Activated CD4-positive, alpha-beta memory T cell treated with anti-CD3 and anti-CD28 coated beads for 36 hours (primary cell): Measurements from ENCODE around the gene TMEM60. TPM values are rescaled to one million over a fixed set of nuclear protein-coding genes. Genes with fewer than 3 reads are reported as not detected.
"Not testable (repeated sequence)": the region's sequence is repeated elsewhere in the genome, so short reads cannot be mapped to it uniquely, and the experiment has no call there.

Experiments used
- CTCF ChIA-PET: fragments of 350-600 bp; sonication (Branson Sonifier 250); formaldehyde crosslinking; loops from one replicate; lab custom pipeline; 2021; ENCODE audit warnings: antibody characterized with exemption, inconsistent platforms; lab: Charles Lee
- POLR2A ChIA-PET: fragments of 350-600 bp; sonication (Branson Sonifier 250); formaldehyde crosslinking; loops from one replicate; lab custom pipeline; 2021; ENCODE audit warnings: antibody characterized with exemption; lab: Charles Lee
- DNase-seq: peaks from one replicate; pipeline ENCODE4 v3.0.0-alpha.2; 2020
- H3K27ac Mint-ChIP-seq: one replicate; pipeline ENCODE4 v1.8.0; 2021; ENCODE audit warnings: mixed read lengths
- H3K27me3 Mint-ChIP-seq: one replicate; pipeline ENCODE4 v1.8.0; 2021; ENCODE audit warnings: mixed read lengths
- H3K36me3 Mint-ChIP-seq: one replicate; pipeline ENCODE4 v1.8.0; 2021; ENCODE audit warnings: mixed read lengths
- H3K4me1 Mint-ChIP-seq: one replicate; pipeline ENCODE4 v1.8.0; 2021; ENCODE audit warnings: low read depth, mixed read lengths
- H3K4me3 Mint-ChIP-seq: one replicate; pipeline ENCODE4 v1.8.0; 2021; ENCODE audit warnings: mild to moderate bottlenecking, mixed read lengths
- H3K9me3 Mint-ChIP-seq: one replicate; pipeline ENCODE4 v1.8.0; 2021; ENCODE audit warnings: mixed read lengths
- intact Hi-C: fragments of 100-400 bp; cut with micrococcal nuclease; formaldehyde crosslinking; loops from one replicate; pipeline ENCODE4 v1.15.1; 2023
- total RNA-seq, 2 experiments: library from RNA; stranded (reverse); gene quantifications; one replicate each; pipeline ENCODE4 v1.2.3, GENCODE V29; 2021

The TMEM60 gene
- total RNA-seq, 2 experiments from 2014 or later: 14.2 to 15.5 TPM

DNA sequence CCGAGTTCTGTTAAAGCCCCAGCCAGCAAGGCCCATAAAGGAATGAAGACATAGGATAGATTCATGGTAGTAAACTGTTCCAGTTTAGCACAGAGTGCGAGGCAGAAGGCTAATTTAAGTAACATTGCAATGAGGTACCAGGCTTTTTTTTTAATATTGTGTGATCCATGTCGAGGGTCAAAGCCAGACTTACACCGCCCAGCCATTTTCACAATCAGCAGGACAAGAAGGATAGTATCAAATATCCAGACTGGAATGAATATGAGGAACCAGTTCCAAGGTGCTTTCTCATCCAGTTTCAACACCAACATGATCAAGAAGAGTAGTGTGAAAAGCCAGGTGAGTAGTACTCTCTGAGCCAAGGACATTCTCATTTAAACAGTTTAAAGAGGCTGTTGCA is 4.2 kb downstream of the TMEM60 start:
- Mint-ChIP-seq H3K4me3 (no peak overlapping the region), H3K36me3 (peaks cover 11% of the 10 kb centered on the region), H3K9me3 (no peaks in the 10 kb centered on the region), H3K27me3 (no peaks in the 10 kb centered on the region), H3K4me1 (peaks cover 30% of the 10 kb centered on the region), H3K27ac (no peak overlapping the region)
- no peak for DNase-seq
- ChIA-PET CTCF (no interaction called here), POLR2A (no interaction called here)
- intact Hi-C loops: no loop called here

DNA sequence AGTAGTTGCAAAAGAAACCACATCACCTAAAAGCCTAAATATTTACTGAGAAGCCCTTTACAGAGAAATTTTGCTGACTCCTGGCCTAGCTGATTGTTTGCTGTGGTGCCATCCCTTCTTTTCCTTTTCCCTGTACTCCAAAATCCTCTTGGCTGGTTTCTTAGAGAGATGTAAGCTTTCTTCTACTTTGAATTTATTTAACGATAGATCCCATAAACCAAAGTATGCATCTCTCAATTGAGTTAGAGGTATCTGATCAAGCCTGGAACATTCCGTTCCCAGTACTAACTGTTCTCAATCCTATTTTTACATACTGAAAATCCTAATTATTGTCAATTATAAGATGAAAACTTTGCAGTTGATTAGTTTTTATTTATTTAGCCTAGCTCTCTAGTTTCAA is 6.3 kb downstream of the TMEM60 start:
- Mint-ChIP-seq H3K27me3 (no peaks in the 10 kb centered on the region), H3K4me1 (peaks cover 26% of the 10 kb centered on the region), H3K36me3 (peaks cover 6% of the 10 kb centered on the region), H3K27ac (no peak overlapping the region), H3K4me3 (no peak overlapping the region), H3K9me3 (no peaks in the 10 kb centered on the region)
- ChIA-PET POLR2A (no interaction called here), CTCF (interaction anchor here (1.5 kb wide), 1 partner anchor 140 kb away, joined by 7 read pairs; no protein-coding TSS in a partner anchor)
- intact Hi-C loops: no loop called here
- no peak for DNase-seq

DNA sequence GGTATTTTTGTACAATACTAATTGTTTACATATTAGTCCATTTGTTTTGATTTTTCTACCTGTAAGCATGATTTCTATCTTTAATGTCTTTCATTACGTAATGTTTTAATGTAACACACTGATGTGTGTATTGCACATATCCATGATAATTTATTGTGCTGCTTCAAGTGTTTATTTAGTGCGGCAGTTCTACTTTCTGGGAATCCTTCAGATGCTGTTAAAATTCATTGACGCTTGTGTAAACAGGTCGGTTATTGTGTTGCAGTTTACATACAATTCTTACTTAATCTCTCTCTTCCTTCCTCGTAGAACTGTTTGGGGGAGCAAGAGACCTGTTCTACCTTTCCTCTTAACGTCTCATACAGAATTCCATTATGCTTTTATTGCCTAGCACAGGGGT is 6.9 kb downstream of the TMEM60 start:
- H3K4me3 Mint-ChIP-seq: no peak overlapping the region
- no peak overlapping the region for H3K27ac Mint-ChIP-seq

DNA sequence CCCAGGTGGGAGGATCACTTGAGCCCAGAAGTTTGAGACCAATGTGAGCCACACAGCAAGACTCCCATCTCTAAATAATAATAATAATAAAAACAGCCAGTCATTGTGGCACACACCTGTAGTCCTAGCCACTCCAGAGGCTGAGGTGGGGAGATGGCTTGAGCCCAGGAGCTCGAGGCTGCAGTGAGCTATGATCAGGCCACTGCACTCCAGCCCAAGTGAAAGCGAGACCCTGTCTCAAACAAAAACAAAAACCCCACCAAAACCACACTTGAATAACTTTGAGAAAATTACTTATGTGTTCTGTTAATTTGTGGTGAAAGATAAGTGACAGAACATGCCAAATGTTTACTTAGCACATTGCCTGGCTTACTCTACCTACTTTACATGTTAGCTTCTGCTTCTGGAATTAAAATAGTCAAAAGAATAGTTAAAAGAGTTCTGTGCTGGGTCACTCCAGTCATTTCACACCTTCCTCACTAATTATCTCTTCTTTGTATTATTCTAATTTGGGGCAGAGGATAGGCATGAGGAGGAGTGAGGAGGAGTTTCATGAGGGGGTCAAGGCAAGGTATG is 9.8 kb downstream of the TMEM60 start:
- Mint-ChIP-seq H3K4me1 (peaks cover 4% of the 10 kb centered on the region), H3K9me3 (peaks cover 4% of the 10 kb centered on the region), H3K4me3 (no peak overlapping the region), H3K27me3 (no peaks in the 10 kb centered on the region), H3K36me3 (peaks cover 11% of the 10 kb centered on the region), H3K27ac (no peak overlapping the region)
- ChIA-PET CTCF (no interaction called here), POLR2A (no interaction called here)
- no peak for DNase-seq
- intact Hi-C loops: no loop called here

More for the DNA sequence above, 6.9 kb downstream of the TMEM60 start:
- DNase-seq: no peak
- intact Hi-C loops: no loop called here
- no peaks in the 10 kb centered on the region for H3K9me3 Mint-ChIP-seq
- peaks cover 20% of the 10 kb centered on the region for H3K4me1 Mint-ChIP-seq
- H3K27me3 Mint-ChIP-seq: no peaks in the 10 kb centered on the region
- ChIA-PET CTCF (interaction anchor here (1.5 kb wide), 1 partner anchor 140 kb away, joined by 7 read pairs; no protein-coding TSS in a partner anchor), POLR2A (no interaction called here)
- peaks cover 6% of the 10 kb centered on the region for H3K36me3 Mint-ChIP-seq

DNA sequence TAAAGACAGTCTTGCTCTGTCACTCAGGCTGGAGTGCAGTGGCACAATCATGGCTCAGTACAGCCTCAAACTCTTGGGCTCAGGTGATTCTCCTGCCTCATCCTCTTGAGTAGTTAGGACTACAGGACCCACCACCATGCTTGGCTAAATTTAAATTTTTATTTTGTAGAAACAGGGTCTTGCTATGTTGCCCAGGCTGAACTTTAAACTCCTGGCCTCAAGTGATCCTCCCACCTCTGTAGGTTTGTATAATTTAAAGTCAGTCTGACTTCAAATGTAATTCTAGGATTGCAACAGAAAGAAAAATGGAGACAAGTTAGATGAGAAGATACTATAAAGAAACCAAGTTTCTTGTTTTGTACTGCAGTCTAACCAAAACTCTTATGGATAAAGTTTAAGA is 11.5 kb downstream of the TMEM60 start:
- peaks cover 4% of the 10 kb centered on the region for H3K9me3 Mint-ChIP-seq
- CTCF ChIA-PET: interaction anchor here (0.6 kb wide), 1 partner anchor 1263 kb away, joined by 4 read pairs; no protein-coding TSS in a partner anchor
- H3K27ac Mint-ChIP-seq: no peak overlapping the region
- H3K4me3 Mint-ChIP-seq: no peak overlapping the region
- POLR2A ChIA-PET: no interaction called here
- H3K4me1 Mint-ChIP-seq: peaks cover 4% of the 10 kb centered on the region
- intact Hi-C loops: no loop called here
- peaks cover 11% of the 10 kb centered on the region for H3K36me3 Mint-ChIP-seq
- no peak for DNase-seq
- H3K27me3 Mint-ChIP-seq: no peaks in the 10 kb centered on the region

DNA sequence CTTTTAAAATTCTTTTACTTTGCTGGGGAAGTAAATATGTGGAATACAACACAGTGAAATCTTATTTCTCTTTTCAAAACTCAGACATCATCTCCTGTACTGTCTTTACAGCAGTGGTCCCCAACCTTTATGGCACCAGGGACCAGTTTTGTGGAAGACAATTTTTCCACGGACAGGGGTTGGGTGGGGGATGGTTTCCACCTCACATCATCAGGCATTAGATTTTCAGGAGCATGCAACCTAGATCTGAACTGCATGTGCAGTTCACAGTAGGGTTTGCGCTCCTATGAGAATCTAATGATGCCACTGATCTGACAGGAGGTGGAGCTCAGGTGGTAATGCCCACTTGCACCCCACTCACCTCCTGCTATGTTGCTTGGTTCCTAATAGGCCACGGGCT is 12.2 kb downstream of the TMEM60 start:
- no peak for DNase-seq
- CTCF ChIA-PET: no interaction called here
- no peak overlapping the region for H3K27ac Mint-ChIP-seq

DNA sequence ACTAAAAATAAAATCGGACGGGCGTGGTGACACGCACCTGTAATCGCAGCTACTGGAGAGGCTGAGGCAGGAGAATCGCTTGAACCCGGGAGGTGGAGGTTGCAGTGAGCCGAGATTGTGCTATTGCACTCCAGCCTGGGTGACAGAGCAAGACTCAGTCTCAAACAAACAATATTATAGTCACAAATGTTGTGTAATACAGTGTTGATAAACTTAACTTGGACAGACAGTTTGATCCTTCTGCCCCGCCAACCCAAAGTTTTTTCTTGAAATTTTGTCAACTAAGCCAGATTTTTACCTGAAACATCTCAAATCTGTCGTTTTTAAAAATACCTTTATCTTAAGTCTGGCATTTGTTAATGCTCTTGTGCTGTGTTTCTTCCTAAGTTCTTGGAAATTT is 13.8 kb downstream of the TMEM60 start:
- H3K4me1 Mint-ChIP-seq, DNase-seq, intact Hi-C loops, H3K9me3 Mint-ChIP-seq, H3K27ac Mint-ChIP-seq, H3K27me3 Mint-ChIP-seq, H3K4me3 Mint-ChIP-seq, POLR2A ChIA-PET: not testable (repeated sequence)
- CTCF ChIA-PET: interaction anchor here (0.7 kb wide), 1 partner anchor 1975 kb away, joined by 3 read pairs; no protein-coding TSS in a partner anchor
- peaks cover 16% of the 10 kb centered on the region for H3K36me3 Mint-ChIP-seq

More for the DNA sequence above, 12.2 kb downstream of the TMEM60 start:
- Mint-ChIP-seq H3K4me1 (peaks cover 4% of the 10 kb centered on the region), H3K36me3 (peaks cover 11% of the 10 kb centered on the region), H3K9me3 (peaks cover 4% of the 10 kb centered on the region), H3K27me3 (no peaks in the 10 kb centered on the region), H3K4me3 (no peak overlapping the region)
- intact Hi-C loops: no loop called here
- POLR2A ChIA-PET: no interaction called here

DNA sequence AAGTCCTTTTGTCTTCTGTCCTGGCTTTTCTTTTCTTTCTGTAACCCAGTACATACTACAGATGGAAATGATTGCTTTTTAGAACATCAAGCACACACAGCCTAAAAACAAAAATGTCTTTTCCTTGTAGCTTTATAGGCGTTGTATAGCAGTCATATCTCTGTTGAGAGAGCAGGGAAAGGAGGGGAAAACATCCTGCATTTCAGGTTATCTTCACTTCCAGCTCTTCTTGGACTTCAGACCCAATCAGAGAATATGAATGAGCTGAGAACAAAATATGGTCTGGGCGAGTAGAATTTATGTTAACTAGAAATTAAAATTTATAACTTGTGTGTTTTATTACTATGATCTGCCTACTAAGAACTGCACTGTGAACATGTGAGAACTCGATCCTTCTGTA is 14.7 kb downstream of the TMEM60 start:
- ChIA-PET POLR2A (no interaction called here), CTCF (no interaction called here)
- intact Hi-C loops: no loop called here

DNA sequence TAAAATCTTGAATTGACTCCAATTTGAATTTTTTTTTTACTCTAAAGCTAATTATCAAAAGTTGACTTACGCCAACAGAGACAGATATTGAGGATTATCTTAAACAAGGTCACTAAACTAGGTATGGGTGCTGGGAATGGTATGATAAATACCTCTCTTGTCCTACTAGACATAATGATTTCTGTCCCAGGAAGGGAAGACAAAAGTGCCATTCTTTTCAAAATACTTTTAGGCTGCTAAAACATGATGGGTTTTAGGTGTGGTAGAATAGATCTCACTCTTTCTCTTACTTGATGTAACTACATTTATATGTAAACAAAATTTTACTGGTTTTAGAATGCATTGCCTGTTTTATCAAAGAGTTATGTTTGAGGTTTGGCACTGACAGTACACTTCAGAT is 15.1 kb downstream of the TMEM60 start:
- no peak for DNase-seq
- ChIA-PET CTCF (no interaction called here), POLR2A (no interaction called here)
- Mint-ChIP-seq H3K9me3 (peaks cover 4% of the 10 kb centered on the region), H3K27me3 (no peaks in the 10 kb centered on the region), H3K36me3 (peaks cover 24% of the 10 kb centered on the region), H3K4me1 (no peaks in the 10 kb centered on the region), H3K27ac (no peak overlapping the region), H3K4me3 (no peak overlapping the region)
- intact Hi-C loops: no loop called here

More for the DNA sequence above, 14.7 kb downstream of the TMEM60 start:
- DNase-seq: no peak
- Mint-ChIP-seq H3K4me1 (peaks cover 1% of the 10 kb centered on the region), H3K27me3 (no peaks in the 10 kb centered on the region), H3K36me3 (peaks cover 19% of the 10 kb centered on the region), H3K27ac (no peak overlapping the region), H3K4me3 (no peak overlapping the region), H3K9me3 (peaks cover 4% of the 10 kb centered on the region)

DNA sequence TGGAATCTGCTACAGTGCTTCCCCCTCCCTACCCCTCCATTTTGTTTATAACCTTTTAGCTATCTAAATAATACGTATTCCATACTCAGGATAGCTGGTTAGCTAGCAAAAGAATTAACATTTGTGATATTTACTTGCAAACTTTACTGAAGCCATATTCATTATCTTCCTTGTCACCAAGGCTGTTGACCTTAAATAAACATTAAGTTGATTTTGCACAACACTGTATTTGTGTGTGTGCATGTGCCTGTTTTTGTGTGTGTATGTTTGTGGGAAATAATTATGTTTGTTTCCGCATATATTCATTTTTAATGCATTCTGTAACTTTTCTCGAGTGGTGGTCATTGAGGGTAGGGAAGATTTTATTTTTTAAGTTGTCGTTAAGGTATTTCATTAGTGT is 15.9 kb downstream of the TMEM60 start:
- POLR2A ChIA-PET: no interaction called here
- no peak for DNase-seq
- intact Hi-C loops: no loop called here
- H3K4me1 Mint-ChIP-seq: no peaks in the 10 kb centered on the region
- H3K27me3 Mint-ChIP-seq: no peaks in the 10 kb centered on the region
- H3K36me3 Mint-ChIP-seq: peaks cover 24% of the 10 kb centered on the region
- H3K4me3 Mint-ChIP-seq: no peak overlapping the region
- CTCF ChIA-PET: no interaction called here
- H3K27ac Mint-ChIP-seq: no peak overlapping the region
- peaks cover 4% of the 10 kb centered on the region for H3K9me3 Mint-ChIP-seq

DNA sequence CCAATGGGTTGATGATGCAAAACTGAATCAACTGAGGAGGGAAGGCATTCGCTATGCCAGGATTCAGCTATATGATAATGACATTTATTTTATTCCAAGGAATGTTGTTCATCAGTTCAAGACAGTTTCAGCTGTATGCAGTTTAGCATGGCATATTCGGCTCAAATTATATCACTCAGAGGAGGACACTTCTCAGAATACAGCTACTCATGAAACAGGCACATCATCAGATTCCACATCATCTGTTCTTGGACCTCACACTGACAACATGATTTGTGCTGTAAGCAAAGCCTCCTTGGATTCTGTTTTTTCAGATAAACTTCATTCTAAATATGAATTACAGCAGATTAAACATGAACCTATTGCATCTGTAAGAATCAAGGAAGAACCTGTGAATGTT is 19.7 kb downstream of the TMEM60 start:
- CTCF ChIA-PET: interaction anchor here (0.5 to 1.7 kb wide), 3 partner anchors 19 to 127 kb away, joined by 3 to 6 read pairs (median 5); no protein-coding TSS in a partner anchor
- Mint-ChIP-seq H3K27ac (no peak overlapping the region), H3K4me3 (no peak overlapping the region), H3K27me3 (no peaks in the 10 kb centered on the region), H3K4me1 (no peaks in the 10 kb centered on the region), H3K9me3 (no peaks in the 10 kb centered on the region), H3K36me3 (peaks cover 29% of the 10 kb centered on the region)
- POLR2A ChIA-PET: no interaction called here
- intact Hi-C loops: no loop called here
- DNase-seq: no peak

DNA sequence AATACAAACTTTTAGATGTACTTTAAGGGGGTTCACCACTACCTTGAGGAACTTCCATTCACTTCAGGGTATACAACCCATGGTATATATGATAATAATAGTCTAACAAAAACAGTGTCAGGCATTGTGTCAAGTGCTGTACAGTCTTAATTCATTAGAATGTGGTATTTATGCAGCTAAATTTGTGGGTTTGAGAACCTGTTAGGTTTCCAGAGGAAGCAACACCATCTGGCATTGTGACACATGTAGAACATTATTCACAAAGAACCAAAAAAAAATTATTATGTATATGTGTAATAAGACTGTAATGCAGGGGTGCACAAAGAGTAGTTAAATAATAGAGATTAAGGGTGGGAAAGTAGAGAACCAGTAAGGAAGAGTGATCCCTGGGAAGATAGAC is 26.3 kb downstream of the TMEM60 start:
- H3K9me3 Mint-ChIP-seq: no peaks in the 10 kb centered on the region
- no peak overlapping the region for H3K27ac Mint-ChIP-seq
- CTCF ChIA-PET: no interaction called here
- H3K36me3 Mint-ChIP-seq: peaks cover 21% of the 10 kb centered on the region
- H3K27me3 Mint-ChIP-seq: no peaks in the 10 kb centered on the region
- no peaks in the 10 kb centered on the region for H3K4me1 Mint-ChIP-seq
- no peak for DNase-seq
- intact Hi-C loops: no loop called here
- POLR2A ChIA-PET: no interaction called here
- no peak overlapping the region for H3K4me3 Mint-ChIP-seq

DNA sequence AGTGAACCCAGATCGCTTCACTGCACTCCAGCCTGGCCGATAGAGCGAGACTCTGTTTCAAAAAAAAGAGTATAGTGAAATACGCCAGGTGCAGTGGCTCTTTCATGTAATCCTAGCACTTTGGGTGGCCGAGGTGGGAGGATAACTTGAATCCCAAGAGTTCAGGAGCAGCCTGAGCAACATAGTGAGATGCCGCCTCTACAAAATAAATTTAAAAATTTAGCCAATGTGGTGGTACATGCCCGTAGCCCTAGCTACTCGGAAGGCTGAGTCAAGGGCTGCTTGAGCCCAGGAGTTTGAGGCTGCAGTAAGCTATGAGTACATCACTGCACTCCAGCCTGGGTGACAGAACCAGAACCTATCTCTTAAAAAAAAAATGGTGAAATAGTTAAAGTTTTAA is 27.9 kb downstream of the TMEM60 start:
- H3K4me3 Mint-ChIP-seq: no peak overlapping the region
- H3K9me3 Mint-ChIP-seq: no peaks in the 10 kb centered on the region
- intact Hi-C loops: no loop called here
- H3K4me1 Mint-ChIP-seq: no peaks in the 10 kb centered on the region
- POLR2A ChIA-PET: no interaction called here
- H3K27ac Mint-ChIP-seq: no peak overlapping the region
- no peaks in the 10 kb centered on the region for H3K27me3 Mint-ChIP-seq
- no peak for DNase-seq
- peaks cover 16% of the 10 kb centered on the region for H3K36me3 Mint-ChIP-seq
- CTCF ChIA-PET: no interaction called here
